Measurements from ENCODE around the gene TBC1D25.

Gene TBC1D25

DNA sequence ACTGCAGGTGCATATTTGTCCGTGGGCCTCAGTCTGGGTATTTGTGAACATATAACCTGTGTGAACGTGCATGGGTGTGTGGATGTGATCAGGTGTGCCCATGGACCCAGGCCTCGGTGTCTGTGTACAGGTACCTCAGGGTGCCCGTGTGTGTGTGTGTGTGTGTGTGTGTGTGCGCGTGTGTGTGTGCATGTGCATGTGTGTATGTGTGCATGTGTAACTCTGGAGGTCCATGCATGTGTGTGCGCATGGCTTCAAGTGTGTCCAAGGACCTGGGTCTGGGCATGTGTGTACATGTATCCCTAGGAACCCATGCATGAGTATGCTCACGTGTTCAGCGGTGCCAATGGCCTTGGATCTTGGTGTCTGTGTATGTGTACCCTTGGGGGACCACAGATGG is 47.7 kb upstream of the TBC1D25 start:
- no peak for TF ChIP-seq SPI1 (IDR thresholded peaks at IDR 0.05; ENCODE audit: borderline replicate concordance, low read depth)
- no peak for TF ChIP-seq GABPA (IDR thresholded peaks at IDR 0.05; ENCODE audit: low read depth)
- TF ChIP-seq POLR2AphosphoS5 (IDR thresholded peaks at IDR 0.05; ENCODE audit: low read depth) = no peak
- no peak for TF ChIP-seq CTCF (IDR thresholded peaks at IDR 0.05; ENCODE audit: insufficient read depth, low read length)
- no peak for TF ChIP-seq REST (IDR thresholded peaks at IDR 0.05; ENCODE audit: insufficient replicate concordance, low read depth)
- Histone ChIP-seq H3K4me3 (replicated peaks; ENCODE audit: insufficient read depth, low read length) (no peak overlapping the region), H3K27me3 (ENCODE audit: insufficient read depth, poor library complexity, severe bottlenecking) (no peaks in the 10 kb centered on the region), H3K27ac (replicated peaks) (no peak overlapping the region)
- DNase-seq (ENCODE audit: low read depth in 1 of 2, low spot score in 1 of 2) = no peak

GRCh38 chrX:48492293-48492910 is 47.1 kb upstream of the TBC1D25 start:
- DNase-seq (ENCODE audit: low read depth in 1 of 2, low spot score in 1 of 2) = peak in 1 of 2 experiments; percentile 34
- H3K27ac ChIP-seq (replicated peaks) = no peak overlapping the region
- TF ChIP-seq GABPA (IDR thresholded peaks at IDR 0.05; ENCODE audit: low read depth) (no peak), SPI1 (IDR thresholded peaks at IDR 0.05; ENCODE audit: borderline replicate concordance, low read depth) (no peak)
- H3K4me3 ChIP-seq (replicated peaks; ENCODE audit: insufficient read depth, low read length) = no peak overlapping the region
- H3K27me3 ChIP-seq (ENCODE audit: insufficient read depth, poor library complexity, severe bottlenecking) = no peaks in the 10 kb centered on the region

GRCh38 chrX:48493890-48494364 is 45.6 kb upstream of the TBC1D25 start:
- no peaks in the 10 kb centered on the region for H3K27me3 ChIP-seq (ENCODE audit: insufficient read depth, poor library complexity, severe bottlenecking)
- peak in 1 of 2 experiments; percentile 23 for DNase-seq (ENCODE audit: low read depth in 1 of 2, low spot score in 1 of 2)
- no peak overlapping the region for H3K4me3 ChIP-seq (replicated peaks; ENCODE audit: insufficient read depth, low read length)
- TF ChIP-seq SPI1 (IDR thresholded peaks at IDR 0.05; ENCODE audit: borderline replicate concordance, low read depth) (no peak), CTCF (IDR thresholded peaks at IDR 0.05; ENCODE audit: insufficient read depth, low read length) (no peak), GABPA (IDR thresholded peaks at IDR 0.05; ENCODE audit: low read depth) (no peak), REST (IDR thresholded peaks at IDR 0.05; ENCODE audit: insufficient replicate concordance, low read depth) (no peak), POLR2AphosphoS5 (IDR thresholded peaks at IDR 0.05; ENCODE audit: low read depth) (no peak)
- no peak overlapping the region for H3K27ac ChIP-seq (replicated peaks)

- no peak overlapping the region for H3K27ac ChIP-seq (replicated peaks)
- no peak overlapping the region for H3K4me3 ChIP-seq (replicated peaks; ENCODE audit: insufficient read depth, low read length)
- DNase-seq (ENCODE audit: low read depth in 1 of 2, low spot score in 1 of 2) = no peak
- H3K27me3 ChIP-seq (ENCODE audit: insufficient read depth, poor library complexity, severe bottlenecking) = no peaks in the 10 kb centered on the region
- TF ChIP-seq SPI1 (IDR thresholded peaks at IDR 0.05; ENCODE audit: borderline replicate concordance, low read depth) (no peak), GABPA (IDR thresholded peaks at IDR 0.05; ENCODE audit: low read depth) (no peak), CTCF (IDR thresholded peaks at IDR 0.05; ENCODE audit: insufficient read depth, low read length) (no peak), REST (IDR thresholded peaks at IDR 0.05; ENCODE audit: insufficient replicate concordance, low read depth) (no peak), POLR2AphosphoS5 (IDR thresholded peaks at IDR 0.05; ENCODE audit: low read depth) (no peak)
These were observed 42.9 kb upstream of the TBC1D25 start for GRCh38 chrX:48496660-48497059.
